HG03097 (cell line): ENCODE data around the gene SERGEF.

ENCODE experiments used
- ATAC-seq: cut with Tn5 transposase; IDR thresholded peaks from one replicate; pipeline ENCODE4 v1.9.1; 2021; ENCODE audit not compliant: unreplicated experiment, low FRiP score

SERGEF gene

GRCh38 chr11:17793642-17794170 lies 219.1 kb downstream of the SERGEF start:
- ATAC-seq = no peak

DNA sequence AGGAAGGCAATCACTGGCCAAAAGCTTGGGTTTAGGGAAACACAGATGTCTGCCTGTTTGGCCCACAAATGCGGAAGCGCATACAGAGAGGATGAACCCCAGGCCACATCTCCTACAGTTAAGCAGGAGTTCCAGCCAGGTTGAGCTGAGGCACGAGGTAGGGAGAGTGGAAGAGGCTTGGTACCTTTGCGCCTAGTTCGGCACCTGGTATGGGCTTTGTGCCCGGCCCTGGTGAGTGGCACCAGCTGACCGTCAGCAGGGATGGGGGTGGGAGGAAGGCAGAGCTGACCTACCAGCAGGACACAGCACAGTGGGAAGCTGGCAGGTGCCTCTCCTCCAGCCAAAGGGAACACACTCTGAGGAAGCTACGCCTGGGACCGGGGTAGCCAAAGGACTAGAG lies 220.7 kb downstream of the SERGEF start:
- no peak for ATAC-seq

GRCh38 chr11:17791144-17791543 lies 221.7 kb downstream of the SERGEF start:
- ATAC-seq = no peak

- no peak for ATAC-seq
Observed at GRCh38 chr11:17790453-17790852, 222.4 kb downstream of the SERGEF start.

DNA sequence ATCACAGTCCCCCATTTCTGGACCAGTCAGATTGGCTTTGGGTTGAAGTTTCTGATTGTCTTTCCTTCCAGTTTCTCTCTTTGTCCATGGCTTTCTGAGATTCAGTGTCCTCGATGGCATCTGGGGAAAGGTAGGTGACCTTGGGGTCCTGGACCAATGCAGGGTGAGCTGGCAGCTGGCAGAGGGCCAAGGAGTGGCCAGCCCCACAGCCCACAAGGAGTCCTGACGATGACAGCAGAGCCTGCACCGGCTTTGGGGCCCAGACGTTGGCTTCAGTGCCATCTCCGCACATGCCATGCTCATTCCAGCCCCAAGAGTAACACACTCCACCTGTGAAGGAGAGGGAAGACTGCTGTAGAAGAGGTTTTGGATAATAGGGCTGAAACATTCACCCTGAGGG lies 224.8 kb downstream of the SERGEF start:
- ATAC-seq = no peak

- ATAC-seq = no peak
Observed at GRCh38 chr11:17786824-17787525, 225.9 kb downstream of the SERGEF start.

GRCh38 chr11:17783878-17784277 lies 229.0 kb downstream of the SERGEF start:
- ATAC-seq = no peak

DNA sequence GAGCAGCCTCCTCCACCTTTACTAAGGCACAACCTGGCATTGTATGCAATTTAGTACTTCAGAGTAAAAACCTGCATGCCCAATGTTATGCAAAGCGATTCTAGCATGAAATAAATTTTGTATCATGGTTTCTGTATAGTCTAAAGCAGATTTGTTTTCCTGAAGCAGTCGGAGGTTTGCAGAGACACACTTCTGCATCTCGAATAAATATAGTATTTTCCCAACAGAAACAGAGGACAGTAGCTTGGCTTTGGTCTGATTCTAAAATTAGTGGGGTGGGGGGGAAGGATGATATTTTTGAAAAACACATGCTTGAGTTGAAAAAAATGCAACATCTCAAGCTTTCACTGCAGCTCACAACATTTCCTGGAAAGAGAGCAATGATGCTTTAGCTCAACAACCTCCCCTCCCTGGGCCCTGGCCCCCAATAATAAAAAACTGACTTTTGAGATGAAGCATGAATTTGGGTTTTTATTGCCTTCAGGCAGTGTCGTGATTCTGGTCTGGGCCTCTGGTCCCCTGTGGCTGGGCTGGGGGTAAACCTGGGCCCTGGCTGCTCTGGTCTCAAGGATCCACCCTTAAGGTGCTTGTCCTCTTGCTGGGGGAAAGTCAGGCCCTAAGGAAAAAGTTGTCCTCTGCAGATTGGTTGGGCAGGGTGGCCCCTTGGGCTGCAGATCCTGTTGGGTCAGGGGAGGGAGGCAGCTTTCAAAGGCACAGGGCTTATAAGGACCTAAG lies 230.1 kb downstream of the SERGEF start:
- ATAC-seq = no peak

DNA sequence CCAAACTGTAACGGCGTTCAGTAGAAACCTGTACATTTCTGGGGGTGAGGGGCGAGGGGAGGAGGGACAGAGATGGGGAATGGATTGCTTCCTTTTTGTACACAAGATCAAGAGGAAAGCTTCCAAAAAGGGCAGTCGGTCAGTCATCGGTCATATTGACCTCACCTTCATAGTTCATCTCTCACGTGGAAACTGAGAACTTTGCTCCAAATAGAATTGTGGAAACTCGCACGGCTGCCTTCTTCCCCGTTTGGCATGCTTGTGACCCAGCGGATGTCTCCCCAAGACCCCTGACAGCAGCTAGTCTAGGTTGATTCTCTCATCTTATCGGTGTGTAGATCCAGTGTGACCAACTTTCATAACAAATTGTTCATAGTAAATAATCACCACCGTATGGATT lies 230.7 kb downstream of the SERGEF start:
- ATAC-seq = no peak

GRCh38 chr11:17781626-17782025 lies 231.2 kb downstream of the SERGEF start:
- ATAC-seq = no peak

- ATAC-seq = no peak
Observed at GRCh38 chr11:17781221-17781620, 231.6 kb downstream of the SERGEF start.

DNA sequence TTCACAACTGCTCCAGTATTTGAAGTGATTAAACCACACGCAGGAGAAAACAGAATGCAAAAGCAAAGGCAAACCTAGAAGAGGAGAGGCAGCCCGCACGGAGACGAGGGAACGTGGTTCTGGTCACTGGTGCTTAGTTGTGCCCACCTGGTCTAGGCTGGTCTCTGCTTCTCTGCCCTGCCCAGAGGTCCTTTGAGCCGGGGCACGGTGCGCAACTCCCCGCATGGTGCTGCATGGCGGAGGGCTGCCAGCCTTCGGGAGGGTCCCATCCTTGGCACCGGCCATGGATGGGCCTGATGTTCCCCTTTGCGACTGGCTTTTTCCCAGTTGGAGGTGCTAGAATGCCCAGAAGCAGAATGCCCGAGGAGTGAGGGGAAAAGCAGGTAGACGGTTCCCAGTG lies 232.2 kb downstream of the SERGEF start:
- ATAC-seq = no peak

DNA sequence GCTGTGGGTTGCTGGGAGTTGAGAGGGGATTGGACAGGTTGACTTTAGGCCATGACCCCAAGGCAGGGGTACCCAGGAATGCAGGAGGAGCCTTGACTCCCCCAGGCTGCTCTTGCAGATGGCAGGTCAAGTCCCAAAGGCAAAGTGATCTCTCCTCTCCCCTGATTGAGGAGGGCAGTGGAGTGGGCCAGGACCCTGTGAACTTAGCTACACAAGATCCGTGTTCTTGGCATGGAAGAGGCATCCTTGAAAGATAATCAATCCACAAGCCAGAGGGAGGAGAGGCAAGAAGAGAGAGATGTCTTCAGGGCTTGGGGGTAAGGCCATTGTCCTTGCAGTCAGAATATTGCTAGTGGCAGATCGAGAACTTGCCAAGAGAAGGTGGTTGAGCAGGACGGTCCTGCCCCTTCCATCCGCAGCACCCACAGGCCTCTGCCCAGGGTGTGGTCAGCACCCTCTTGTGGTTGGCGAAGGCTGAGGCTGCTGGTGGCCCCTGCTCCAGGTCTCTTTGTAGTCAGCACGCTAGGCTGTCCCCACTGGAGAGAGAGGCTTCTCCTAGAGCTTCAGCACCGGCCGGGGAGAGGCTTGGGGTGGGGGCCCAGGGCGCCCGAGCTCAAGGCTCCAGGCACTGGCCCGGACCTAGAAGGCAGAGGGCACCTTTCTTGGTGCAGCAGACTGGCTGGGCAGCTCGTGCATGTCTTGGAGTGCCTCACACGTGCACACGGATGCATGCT lies 232.8 kb downstream of the SERGEF start:
- ATAC-seq = no peak

GRCh38 chr11:17778956-17779860 lies 233.6 kb downstream of the SERGEF start:
- ATAC-seq = no peak

DNA sequence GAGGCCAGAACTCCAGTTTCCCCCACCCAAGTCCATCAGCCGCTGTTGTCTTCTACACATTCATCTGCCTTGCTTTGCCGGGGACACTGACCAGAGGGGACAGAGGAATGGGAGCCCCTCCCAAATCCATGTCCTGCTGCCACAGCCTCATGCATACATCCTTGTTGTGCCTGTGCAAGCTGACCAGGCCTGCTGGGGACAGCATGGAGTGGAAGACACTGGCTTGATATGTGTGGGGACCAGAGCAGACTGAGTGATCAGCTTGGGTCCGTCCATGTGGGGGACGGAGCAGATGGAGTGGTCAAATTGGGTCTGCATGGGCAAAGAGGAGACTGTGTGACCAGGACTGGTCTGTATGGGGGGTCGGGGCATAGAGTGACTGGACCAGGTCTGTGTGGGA lies 234.5 kb downstream of the SERGEF start:
- ATAC-seq = no peak

GRCh38 chr11:17777738-17778091 lies 235.1 kb downstream of the SERGEF start:
- no peak for ATAC-seq

DNA sequence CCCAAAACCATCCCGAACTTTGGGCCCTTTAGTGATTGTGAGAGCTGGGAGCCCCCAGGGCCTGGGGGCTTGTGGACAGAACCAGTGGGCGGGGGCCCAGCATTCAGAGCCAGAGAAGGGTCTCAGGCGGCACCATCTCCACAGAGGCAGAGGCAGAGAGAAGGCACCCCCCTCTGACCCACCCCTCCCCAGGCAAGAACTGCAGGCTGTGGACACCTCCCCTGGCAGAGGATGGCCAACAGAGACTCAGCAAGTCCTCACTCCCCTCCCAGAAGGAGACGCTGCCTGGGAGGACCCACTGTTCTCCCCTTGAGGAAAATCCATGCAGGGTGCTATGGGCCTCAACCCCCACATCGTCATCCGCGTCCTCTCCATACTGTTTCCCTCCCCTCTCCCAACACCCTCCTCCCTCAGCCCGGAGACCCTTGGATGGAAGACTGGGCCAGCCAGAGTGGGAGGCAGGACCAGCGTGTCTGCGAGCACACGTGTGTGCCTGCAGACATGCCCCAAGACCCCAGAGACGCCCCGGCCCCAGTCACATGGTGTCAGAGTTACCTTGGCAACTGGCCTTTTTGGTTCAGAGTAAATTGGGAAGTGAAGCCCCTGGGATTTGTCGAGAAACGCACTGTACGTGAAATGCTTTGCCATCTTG lies 235.6 kb downstream of the SERGEF start:
- no peak for ATAC-seq

GRCh38 chr11:17776212-17776875 lies 236.5 kb downstream of the SERGEF start:
- no peak for ATAC-seq

GRCh38 chr11:17775507-17776211 lies 237.2 kb downstream of the SERGEF start:
- ATAC-seq = no peak
